Keratinocyte (primary cell): ENCODE results near the gene SKOR2. TPM values are rescaled to one million over a fixed set of nuclear protein-coding genes. Genes with fewer than 3 reads are reported as not detected.

ENCODE experiments used
- polyA plus RNA-seq, 5 experiments: library from polyadenylated mRNA; depleted of rRNA in 3 of 5; stranded (reverse) in 3 of 5; stranded (forward) in 1 of 5; unstranded in 1 of 5; fragments of >200 nt; gene quantifications; 1 replicate in 1 of 5; 2 replicates in 3 of 5; 3 replicates in 1 of 5; pipeline versions ENCODE4 v1.2.1 to v1.2.3, GENCODE V29; 2011 to 2012; ENCODE audit warnings: missing spikeins in 2 of 5, low read depth in 1 of 5, low replicate concordance in 1 of 5
- small RNA-seq, 3 experiments: library from RNA; depleted of rRNA; stranded (forward); fragments of <200 nt; gene quantifications; one replicate each; pipeline ENCODE3, GENCODE V24; 2012; ENCODE audit warnings: low read depth in 3 of 3, low replicate concordance in 1 of 3; ENCODE audit not compliant: insufficient read length in 3 of 3

The SKOR2 gene
- polyA plus RNA-seq, 1 donor (not counting 4 experiments of a cell fraction or from before 2014, with no cell fraction given), result not detected

Small RNA genes lying within 50 kb of the gene (small RNA-seq; reads per million reads assigned to genes)
- 0 reads per million in 3 experiments for gene RNU6-1131P

Other genes with a start within 250 kb of the SKOR2 start
- gene ELOA2, start 216.0 kb downstream of the SKOR2 start, polyA plus RNA-seq, result not detected in 3 replicates
- 5.3 to 17.7 TPM (median 10.9 TPM) in 3 replicates for gene HDHD2, start 101.2 kb downstream of the SKOR2 start, polyA plus RNA-seq
- 9.3 to 17.5 TPM (median 13.6 TPM) in 3 replicates for gene IER3IP1, start 75.3 kb downstream of the SKOR2 start, polyA plus RNA-seq